GM18858 (cell line): ENCODE results near the gene NTN1.
"Not testable (repeated sequence)": the region's sequence is repeated elsewhere in the genome, so short reads cannot be mapped to it uniquely, and the experiment has no call there.

Experiments
- ATAC-seq: cut with Tn5 transposase; IDR thresholded peaks from one replicate; pipeline ENCODE4 v1.9.1; 2021; ENCODE audit not compliant: unreplicated experiment

Gene NTN1

DNA sequence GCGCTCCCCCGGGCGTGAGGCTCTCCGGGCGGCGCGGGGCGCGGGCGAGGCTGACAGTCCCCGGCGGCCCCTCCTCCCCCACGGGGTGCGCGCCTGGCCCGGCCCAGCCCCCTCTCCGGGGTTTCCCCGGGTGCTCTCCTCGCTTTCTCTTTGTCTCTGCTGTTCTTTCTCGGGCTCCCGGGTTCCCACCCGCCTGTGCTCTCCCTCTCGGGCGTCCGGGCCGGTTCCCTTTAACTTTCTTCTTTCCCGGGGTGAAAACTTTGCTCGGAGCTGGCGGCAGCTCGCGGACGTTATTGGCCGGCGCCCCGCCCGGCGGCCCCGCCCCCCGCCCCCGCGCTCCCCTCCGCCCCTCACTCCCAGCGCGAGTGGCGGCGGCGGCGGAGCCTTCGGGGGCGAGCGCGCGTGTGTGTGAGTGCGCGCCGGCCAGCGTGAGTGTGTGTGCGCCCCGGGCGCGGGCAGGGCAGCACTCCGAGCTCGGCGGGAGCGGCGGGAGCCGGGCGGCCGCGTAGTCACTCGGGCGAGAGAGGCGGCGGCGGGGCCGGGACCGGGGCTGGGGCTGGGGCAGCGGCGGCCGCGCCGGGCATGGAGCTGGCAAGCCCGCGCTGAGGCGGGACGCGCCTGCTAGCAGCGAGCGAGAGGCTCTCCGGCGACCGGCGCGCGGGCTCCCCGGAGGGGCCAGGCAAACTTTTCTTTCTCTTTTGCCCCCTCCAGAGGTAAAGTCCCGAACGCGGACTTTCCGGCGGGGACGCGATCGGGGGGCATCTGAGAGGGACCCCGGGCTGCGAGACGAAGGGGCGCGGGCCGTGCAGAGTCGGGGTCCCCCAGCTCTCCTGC lies at the start of gene NTN1:
TSS of gene NTN1 (plus strand) at position 353 of the 834 bp plus-strand sequence. CDS start 864 bp downstream, outside the sequence.
- no peak for ATAC-seq

GRCh38 chr17:8975091-8975725 lies 46.1 kb upstream of the NTN1 start:
- no peak for ATAC-seq

DNA sequence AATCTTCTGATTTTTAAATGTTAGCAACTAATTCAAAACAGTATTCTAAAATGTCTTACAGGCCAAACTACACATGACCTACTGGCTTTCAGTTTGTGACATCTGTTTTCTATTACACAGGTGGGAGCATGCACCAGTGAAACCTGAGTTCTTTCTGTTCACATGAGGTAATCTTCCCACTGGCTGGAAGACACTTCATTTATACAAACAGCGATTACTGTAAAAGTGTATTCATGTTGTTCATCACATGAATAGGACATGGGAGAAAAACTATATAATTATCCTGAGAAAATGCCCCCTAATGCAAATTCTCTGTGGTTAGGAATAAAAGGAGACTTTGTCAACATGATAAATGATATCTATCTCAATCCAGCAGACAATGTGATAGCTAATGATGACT lies 44.7 kb upstream of the NTN1 start:
- no peak for ATAC-seq

- ATAC-seq = no peak
Observed at GRCh38 chr17:8979715-8980114, 41.6 kb upstream of the NTN1 start.

DNA sequence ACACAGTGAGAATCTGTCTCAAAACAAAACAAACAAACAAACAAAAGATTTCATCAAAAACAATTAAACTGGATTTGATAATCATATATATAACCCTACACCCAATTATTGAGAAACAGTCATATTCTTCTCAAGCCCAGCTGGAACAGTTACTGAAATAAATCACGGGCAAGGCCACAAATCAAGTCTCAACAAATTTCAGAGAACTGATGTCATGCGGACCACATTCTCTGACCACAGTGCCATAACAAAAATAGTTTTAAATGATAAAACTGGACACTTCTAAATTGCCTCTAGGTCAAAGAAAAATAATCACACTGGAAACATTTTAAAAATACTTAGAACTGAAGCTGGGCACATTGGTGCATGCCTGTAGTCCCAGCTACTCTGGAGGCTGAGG lies 39.9 kb upstream of the NTN1 start:
- no peak for ATAC-seq

GRCh38 chr17:8984225-8984624 lies 37.1 kb upstream of the NTN1 start:
- not testable (repeated sequence) for ATAC-seq

DNA sequence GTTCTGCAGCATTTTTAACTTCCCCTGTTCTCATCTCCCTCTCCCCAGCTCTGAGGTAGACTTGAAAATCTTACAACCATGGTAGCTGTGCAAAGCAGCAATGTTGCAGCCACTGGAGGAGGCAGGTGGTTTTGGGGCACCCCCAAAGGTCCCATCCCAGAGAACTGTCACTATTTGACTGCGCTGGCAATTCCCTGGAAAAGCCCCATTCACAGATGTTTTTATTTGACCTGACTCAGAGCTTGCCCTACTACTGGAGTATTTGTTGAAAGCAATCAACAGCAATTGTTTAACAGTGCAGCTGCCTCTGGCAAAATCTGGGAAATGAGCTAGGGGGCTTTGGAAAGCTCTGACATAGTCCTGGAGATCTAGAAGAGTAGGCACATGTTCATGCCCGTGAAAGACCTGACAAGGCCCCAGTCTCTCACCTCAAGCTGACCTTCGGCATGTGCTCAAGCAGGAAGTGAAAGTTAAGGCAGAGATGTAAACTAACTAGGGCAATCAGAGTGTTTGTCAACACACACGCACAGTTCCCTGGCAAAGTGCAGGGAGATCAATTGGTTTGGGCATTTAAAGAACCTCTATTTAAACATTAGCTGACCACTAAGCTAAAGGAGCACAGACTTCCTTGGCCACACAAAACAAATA lies 36.1 kb upstream of the NTN1 start:
- ATAC-seq = no peak

- ATAC-seq = no peak
Observed at GRCh38 chr17:8986295-8986694, 35.0 kb upstream of the NTN1 start.

DNA sequence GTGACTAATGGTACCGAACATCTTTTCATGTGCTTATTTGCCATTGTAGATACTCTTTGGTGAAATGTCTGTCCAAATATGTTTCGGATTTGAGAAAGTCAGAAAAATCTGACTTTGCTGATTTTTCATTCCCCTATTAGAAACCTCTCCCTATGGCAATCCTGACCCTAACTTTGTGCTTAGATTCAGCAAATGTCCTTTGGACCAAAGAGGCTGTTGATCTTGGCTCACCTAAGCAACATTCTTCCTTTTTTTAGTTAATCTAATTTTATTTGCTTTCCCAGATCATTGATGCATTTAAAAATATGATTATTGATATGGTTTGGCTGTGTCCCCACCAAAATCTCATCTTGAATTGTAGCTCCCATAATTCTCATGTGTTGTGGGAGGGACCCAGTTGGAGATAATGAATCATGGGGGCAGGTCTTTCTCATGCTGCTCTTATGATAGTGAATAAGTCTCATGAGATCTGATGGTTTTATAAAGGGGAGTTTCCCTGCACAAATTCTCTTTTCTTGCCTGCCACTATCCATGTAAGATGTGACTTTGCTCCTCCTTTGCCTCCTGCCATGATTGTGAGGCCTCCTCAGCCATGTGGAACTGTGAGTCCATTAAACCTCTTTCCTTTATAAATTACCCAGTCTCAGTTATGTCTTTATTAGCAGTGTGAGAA lies 32.9 kb upstream of the NTN1 start:
- ATAC-seq = not testable (repeated sequence)

GRCh38 chr17:8991514-8992285 lies 29.6 kb upstream of the NTN1 start:
- ATAC-seq = no peak

DNA sequence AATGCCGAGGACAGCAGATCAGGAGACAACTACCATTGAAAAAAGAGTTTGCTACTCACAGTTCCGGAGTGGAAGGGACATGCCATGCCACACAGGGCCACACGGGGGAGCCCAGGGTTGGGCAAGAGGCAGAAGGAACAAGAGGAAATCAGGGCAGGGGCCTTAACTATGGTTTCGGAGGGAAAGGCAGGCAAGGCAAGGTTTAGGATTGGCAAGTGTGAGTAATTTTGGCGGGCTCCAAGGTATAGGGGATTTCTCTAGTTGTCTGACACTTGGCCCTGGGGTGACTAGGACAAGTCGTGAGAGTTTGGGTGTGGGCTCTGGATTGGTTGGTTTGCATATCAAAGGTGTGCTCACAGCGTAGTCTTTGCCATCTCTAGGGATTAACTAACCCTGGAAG lies 27.0 kb upstream of the NTN1 start:
- no peak for ATAC-seq

- ATAC-seq = no peak
Observed at GRCh38 chr17:8995711-8996110, 25.6 kb upstream of the NTN1 start.

DNA sequence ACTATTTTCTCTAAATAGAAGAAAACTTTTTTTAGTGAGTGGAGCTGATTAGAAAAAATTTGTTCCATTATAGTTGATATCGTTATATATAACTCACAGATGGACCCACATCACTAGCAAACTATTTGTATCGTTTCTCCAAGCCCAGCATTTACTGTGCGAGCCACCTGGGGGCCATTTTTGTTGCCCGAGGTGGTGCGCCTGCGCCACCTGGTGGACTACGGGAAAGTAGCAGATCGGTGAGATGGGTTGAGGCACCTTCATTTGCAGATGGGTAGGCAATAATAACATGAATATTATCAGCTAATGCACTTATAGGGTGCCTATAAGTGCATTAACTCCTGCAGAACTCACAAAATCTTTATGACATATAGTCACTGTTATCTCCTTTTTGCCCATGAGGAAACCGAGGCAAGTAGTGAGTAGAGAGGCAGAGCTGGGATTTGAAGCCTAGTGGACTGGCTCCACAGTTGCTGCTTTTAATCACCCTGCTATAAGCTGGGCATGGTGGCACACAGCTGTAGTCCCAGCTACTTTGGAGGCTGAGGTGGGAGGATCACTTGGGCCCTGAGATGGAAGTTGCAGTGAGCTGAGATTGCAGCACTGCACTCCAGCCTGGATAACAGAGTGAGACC lies 23.2 kb upstream of the NTN1 start:
- ATAC-seq = no peak

- no peak for ATAC-seq
Observed at GRCh38 chr17:9001559-9001958, 19.8 kb upstream of the NTN1 start.

GRCh38 chr17:9002227-9002605 lies 19.1 kb upstream of the NTN1 start:
- ATAC-seq = no peak

DNA sequence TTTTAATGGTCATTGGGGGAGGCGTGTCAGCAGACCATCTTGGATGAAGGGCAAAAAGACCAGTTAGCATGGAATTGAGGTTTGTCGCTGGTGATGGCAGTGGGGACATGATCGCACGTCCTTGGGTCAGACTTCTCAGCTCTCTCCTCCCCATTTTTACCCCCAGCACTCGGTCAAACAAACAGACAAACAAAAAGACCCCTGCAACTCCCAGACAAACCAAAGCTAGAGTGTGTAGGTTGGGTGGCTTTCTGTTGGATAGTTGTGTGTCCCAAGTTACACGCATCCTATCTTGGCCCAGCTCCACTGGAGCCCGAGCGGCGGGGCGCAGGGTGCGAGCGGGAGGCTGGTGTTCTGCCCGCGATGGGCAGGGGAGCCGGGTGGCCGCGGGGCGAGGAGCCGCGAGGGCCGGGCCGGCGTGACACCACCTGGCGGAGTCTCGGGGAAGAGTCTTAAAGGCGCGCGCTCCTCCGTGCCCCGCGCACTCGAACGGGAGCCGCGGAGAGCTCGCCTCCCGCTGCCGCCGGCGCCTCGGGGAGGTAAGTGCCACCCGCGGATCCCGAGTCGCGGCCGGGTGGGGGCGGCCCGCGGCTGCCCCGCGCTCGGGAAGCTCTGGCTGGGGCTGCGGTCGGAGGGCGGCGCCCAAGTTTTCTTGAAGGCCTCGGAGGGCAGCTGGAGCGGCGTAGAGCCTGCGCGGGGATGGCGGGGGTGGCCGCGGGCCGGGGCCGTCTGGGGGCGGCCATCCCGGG lies 18.5 kb upstream of the NTN1 start:
- no peak for ATAC-seq

DNA sequence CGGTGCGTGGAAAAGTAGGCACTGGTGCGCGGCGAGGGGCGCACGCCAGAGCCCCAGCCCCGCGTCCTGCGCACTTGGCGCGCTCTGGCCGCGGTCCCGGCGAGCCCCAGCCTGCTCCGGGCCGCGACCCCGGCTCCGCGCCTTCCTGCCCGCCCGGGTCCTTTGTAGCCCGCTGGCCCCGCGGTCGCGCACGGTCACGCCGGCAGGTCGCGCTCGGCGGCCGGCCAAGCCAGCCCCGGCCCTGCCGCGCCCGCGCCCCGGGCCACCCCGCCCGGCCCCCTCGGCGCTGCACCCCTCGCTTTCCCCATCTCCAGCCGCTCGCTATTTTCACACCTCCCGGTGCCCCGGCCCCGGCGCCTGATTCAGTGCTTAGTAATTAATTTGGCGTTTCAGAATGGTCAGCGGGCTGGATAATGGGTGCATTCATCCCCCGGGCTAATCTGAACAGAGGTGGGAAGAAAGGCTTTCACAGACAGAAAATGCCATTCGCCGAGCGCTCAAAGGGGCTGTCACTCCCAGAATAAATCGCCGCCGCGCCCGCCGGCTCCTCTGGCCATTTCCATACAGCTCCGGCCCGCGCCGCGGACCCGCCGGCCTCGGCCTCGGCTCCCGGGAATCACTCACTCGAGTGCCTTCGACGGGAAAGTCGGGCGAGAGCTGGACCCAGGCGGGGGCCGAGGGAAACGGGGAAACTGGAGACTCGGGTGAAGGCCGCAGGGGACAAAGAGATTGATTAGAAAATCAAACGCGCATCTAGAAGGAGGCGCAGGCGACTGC lies 17.8 kb upstream of the NTN1 start:
- no peak for ATAC-seq

DNA sequence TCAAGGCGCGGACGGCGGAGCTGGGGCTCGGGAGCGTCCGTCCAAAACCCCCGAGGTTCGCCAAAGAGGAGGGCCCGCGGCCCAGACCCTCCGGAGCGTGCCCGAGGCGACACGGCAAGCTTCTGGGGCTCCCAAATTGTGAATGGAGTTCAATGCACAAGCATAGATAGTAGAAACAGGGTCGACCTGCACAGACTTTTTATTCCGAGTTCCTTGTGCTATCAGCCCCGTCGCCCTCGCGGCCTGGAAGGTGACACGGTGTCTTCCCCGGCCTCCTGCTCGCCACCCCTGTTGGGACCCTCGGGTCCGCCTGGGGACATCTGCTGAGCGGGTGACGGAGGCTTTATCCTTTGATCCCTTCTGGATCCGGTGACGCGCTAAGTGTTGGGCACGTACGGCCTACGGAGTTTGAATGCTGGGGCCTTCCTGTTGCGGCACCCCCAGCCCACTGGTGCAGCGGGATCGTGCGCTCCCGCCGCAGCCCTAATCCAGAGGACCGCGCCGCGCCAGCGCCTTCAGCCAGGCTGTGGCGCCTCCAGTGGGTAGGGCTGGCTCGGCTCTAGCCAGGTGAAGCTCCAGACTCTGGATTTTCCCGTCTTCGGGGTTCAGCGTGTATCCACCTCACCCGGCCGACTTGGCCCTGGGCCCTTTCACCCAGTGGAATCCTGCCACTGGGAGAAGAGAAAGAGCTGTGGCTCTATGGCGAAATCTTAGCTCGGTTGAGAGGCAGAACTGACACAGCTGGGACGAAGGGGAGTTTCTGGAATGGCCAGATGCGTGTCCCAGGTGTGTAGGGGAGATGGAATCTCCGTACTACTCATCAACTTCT lies 17.0 kb upstream of the NTN1 start:
- ATAC-seq = no peak
